ENCODE results near the gene TNFRSF19.

- TF ChIP-seq, protein P1, sequence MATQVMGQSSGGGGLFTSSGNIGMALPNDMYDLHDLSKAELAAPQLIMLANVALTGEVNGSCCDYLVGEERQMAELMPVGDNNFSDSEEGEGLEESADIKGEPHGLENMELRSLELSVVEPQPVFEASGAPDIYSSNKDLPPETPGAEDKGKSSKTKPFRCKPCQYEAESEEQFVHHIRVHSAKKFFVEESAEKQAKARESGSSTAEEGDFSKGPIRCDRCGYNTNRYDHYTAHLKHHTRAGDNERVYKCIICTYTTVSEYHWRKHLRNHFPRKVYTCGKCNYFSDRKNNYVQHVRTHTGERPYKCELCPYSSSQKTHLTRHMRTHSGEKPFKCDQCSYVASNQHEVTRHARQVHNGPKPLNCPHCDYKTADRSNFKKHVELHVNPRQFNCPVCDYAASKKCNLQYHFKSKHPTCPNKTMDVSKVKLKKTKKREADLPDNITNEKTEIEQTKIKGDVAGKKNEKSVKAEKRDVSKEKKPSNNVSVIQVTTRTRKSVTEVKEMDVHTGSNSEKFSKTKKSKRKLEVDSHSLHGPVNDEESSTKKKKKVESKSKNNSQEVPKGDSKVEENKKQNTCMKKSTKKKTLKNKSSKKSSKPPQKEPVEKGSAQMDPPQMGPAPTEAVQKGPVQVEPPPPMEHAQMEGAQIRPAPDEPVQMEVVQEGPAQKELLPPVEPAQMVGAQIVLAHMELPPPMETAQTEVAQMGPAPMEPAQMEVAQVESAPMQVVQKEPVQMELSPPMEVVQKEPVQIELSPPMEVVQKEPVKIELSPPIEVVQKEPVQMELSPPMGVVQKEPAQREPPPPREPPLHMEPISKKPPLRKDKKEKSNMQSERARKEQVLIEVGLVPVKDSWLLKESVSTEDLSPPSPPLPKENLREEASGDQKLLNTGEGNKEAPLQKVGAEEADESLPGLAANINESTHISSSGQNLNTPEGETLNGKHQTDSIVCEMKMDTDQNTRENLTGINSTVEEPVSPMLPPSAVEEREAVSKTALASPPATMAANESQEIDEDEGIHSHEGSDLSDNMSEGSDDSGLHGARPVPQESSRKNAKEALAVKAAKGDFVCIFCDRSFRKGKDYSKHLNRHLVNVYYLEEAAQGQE (IDR thresholded peaks at IDR 0.05; ENCODE audit: borderline replicate concordance in 1 of 2, low read depth in 1 of 2, low read length in 2 of 2) = no peak
- TF ChIP-seq, protein P2, sequence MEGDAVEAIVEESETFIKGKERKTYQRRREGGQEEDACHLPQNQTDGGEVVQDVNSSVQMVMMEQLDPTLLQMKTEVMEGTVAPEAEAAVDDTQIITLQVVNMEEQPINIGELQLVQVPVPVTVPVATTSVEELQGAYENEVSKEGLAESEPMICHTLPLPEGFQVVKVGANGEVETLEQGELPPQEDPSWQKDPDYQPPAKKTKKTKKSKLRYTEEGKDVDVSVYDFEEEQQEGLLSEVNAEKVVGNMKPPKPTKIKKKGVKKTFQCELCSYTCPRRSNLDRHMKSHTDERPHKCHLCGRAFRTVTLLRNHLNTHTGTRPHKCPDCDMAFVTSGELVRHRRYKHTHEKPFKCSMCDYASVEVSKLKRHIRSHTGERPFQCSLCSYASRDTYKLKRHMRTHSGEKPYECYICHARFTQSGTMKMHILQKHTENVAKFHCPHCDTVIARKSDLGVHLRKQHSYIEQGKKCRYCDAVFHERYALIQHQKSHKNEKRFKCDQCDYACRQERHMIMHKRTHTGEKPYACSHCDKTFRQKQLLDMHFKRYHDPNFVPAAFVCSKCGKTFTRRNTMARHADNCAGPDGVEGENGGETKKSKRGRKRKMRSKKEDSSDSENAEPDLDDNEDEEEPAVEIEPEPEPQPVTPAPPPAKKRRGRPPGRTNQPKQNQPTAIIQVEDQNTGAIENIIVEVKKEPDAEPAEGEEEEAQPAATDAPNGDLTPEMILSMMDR (CRISPR knock-in tag; IDR thresholded peaks at IDR 0.05) = no peak
- no peak for TF ChIP-seq MED1 (CRISPR knock-in tag; IDR thresholded peaks at IDR 0.05)
- TF ChIP-seq KLF13 (CRISPR knock-in tag; IDR thresholded peaks at IDR 0.05) = no peak
These were observed 115.2 kb downstream of the TNFRSF19 start for GRCh38 chr13:23685416-23685815.
